ENCODE results near the gene ZNF496. TPM values are rescaled to one million over a fixed set of nuclear protein-coding genes. Genes with fewer than 3 reads are reported as not detected.

The ZNF496 gene
- total RNA-seq, 1 experiment from 2014 or later, result 66.5 TPM

DNA sequence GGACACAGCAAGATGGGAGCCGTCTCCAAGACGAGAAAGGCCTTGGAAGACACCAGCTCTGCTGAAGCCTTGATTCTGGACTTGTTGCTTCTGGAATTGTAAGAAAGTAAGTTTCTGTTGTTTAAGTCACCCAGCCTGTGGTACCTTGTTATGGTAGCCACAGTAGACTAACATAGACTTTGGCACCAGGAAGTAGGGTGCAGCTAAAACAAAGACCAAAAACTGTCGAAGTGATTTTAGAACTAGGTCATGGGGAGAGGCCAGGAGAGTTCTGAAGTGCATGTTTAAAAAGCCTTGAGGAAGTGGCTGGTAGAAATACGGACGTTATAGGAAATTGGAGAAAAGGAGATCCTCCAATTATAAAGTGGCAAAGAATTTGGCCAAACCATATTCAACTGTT, 28.5 kb downstream of the ZNF496 start:
- Mint-ChIP-seq H3K36me3 (ENCODE audit: insufficient read depth in 1 of 3, low read depth in 3 of 3) (peaks cover 77 to 96% (median 89%) of the 10 kb centered on the region in 3 experiments), H3K4me1 (peaks cover 17 to 18% of the 10 kb centered on the region in 2 experiments), H3K27me3 (ENCODE audit: low read depth) (no peaks in the 10 kb centered on the region; the same call in 1 of the 2 replicates), H3K4me3 (no peak overlapping the region), H3K27ac (no peak overlapping the region), H3K9me3 (no peaks in the 10 kb centered on the region)
- Histone ChIP-seq H3K23ac (ENCODE audit: insufficient read length, low read depth, low read length) (no peak overlapping the region), H4K91ac (ENCODE audit: insufficient read length, low read depth, low read length) (no peak overlapping the region), H2BK12ac (ENCODE audit: insufficient read length, low read depth, low read length) (no peak overlapping the region), H3K56ac (ENCODE audit: insufficient read length, low read depth, low read length) (no peak overlapping the region), H4K20me1 (ENCODE audit: control insufficient read depth, insufficient read depth, insufficient read length) (no peaks in the 10 kb centered on the region), H3K79me1 (ENCODE audit: insufficient read depth, low read depth, low read length, poor library complexity, severe bottlenecking) (no peaks in the 10 kb centered on the region), H3K4me1 (ENCODE audit: insufficient read depth, low read length) (peaks cover 10% of the 10 kb centered on the region; the same call in 1 of the 2 replicates), H2BK5ac (ENCODE audit: insufficient read length, low read length) (no peak overlapping the region), H3K27me3 (ENCODE audit: insufficient read depth, low read length) (no peaks in the 10 kb centered on the region), H2AK5ac (ENCODE audit: insufficient read length, low read length) (no peak overlapping the region), H3K18ac (ENCODE audit: insufficient read length, low read depth, low read length) (no peak overlapping the region), H3K4ac (ENCODE audit: low read depth, low read length) (no peak overlapping the region), H2AFZ (ENCODE audit: low read length) (no peak overlapping the region), H3K9me3 (ENCODE audit: control insufficient read depth, low read depth, low read length) (no peaks in the 10 kb centered on the region), H3T11ph (ENCODE audit: low read length) (no peak overlapping the region), H3K9ac (ENCODE audit: extremely low read depth, insufficient read length, low read length) (no peak overlapping the region), H3K27ac (ENCODE audit: insufficient read length, low read depth, low read length) (no peak overlapping the region), H3K14ac (ENCODE audit: insufficient read depth, low read length) (no peak overlapping the region), H3K79me2 (ENCODE audit: insufficient read depth, low read length) (no peaks in the 10 kb centered on the region), H3K23me2 (ENCODE audit: insufficient read length, low read depth, low read length, poor library complexity, severe bottlenecking) (no peaks in the 10 kb centered on the region), H4K8ac (replicated peaks; ENCODE audit: insufficient read length, low read depth, low read length) (no peak overlapping the region), H2BK15ac (ENCODE audit: low read depth, low read length) (no peak overlapping the region), H2BK20ac (ENCODE audit: low read depth, low read length, poor library complexity, severe bottlenecking) (no peak overlapping the region), H2BK120ac (ENCODE audit: low read depth, low read length, poor library complexity, severe bottlenecking) (no peak overlapping the region), H4K5ac (ENCODE audit: insufficient read length, low read depth, low read length) (no peak overlapping the region), H3K4me2 (ENCODE audit: insufficient read depth, insufficient read length, low read length) (no peak overlapping the region)
- TF ChIP-seq, protein P1, sequence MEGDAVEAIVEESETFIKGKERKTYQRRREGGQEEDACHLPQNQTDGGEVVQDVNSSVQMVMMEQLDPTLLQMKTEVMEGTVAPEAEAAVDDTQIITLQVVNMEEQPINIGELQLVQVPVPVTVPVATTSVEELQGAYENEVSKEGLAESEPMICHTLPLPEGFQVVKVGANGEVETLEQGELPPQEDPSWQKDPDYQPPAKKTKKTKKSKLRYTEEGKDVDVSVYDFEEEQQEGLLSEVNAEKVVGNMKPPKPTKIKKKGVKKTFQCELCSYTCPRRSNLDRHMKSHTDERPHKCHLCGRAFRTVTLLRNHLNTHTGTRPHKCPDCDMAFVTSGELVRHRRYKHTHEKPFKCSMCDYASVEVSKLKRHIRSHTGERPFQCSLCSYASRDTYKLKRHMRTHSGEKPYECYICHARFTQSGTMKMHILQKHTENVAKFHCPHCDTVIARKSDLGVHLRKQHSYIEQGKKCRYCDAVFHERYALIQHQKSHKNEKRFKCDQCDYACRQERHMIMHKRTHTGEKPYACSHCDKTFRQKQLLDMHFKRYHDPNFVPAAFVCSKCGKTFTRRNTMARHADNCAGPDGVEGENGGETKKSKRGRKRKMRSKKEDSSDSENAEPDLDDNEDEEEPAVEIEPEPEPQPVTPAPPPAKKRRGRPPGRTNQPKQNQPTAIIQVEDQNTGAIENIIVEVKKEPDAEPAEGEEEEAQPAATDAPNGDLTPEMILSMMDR (conservative IDR thresholded peaks at IDR 0.05), result no peak
- no CpG with 5 or more reads among the region's 5 CpGs for WGBS (ENCODE audit: extremely low coverage, insufficient read length, low lambda C conversion rate)
- DNase-seq, result no peak

Data from H9 (cell line).